Loucy (cell line): ENCODE results near the gene KDM4C.

Source experiments
- H2AFZ ChIP-seq: fragments of 200-600 bp; sonication (generic); 2 replicates; pipeline ENCODE4 v1.6.0; 2016; ENCODE audit warnings: antibody characterized with exemption, mild to moderate bottlenecking, low read length, moderate library complexity
- H3F3A ChIP-seq: fragments of 200-600 bp; 2 replicates; pipeline ENCODE4 v1.6.0; 2016; ENCODE audit warnings: antibody characterized with exemption, low read depth, mild to moderate bottlenecking
- H3K27me3 ChIP-seq: fragments of 200-600 bp; sonication (generic); 2 replicates; pipeline ENCODE4 v1.6.1; 2014; ENCODE audit warnings: low read length, mild to moderate bottlenecking; ENCODE audit not compliant: insufficient read depth, poor library complexity, severe bottlenecking
- H3K36me3 ChIP-seq: fragments of 200-600 bp; sonication (generic); 2 replicates; pipeline ENCODE4 v1.6.1; 2016; ENCODE audit warnings: low read length; ENCODE audit not compliant: insufficient read depth
- H3K4me1 ChIP-seq: fragments of 200-600 bp; sonication (generic); 2 replicates; pipeline ENCODE4 v1.5.1; 2014; ENCODE audit warnings: low read length, mild to moderate bottlenecking; ENCODE audit not compliant: insufficient read depth, poor library complexity, severe bottlenecking
- H3K4me2 ChIP-seq: fragments of 200-600 bp; sonication (generic); 2 replicates; pipeline ENCODE4 v1.6.0; 2014; ENCODE audit warnings: antibody characterized with exemption, low read length, low read depth, mild to moderate bottlenecking; ENCODE audit not compliant: poor library complexity, severe bottlenecking
- H3K4me3 ChIP-seq: fragments of 200-600 bp; sonication (generic); 2 replicates; pipeline ENCODE4 v1.5.1; 2014; ENCODE audit warnings: low read length, mild to moderate bottlenecking, mixed read lengths; ENCODE audit not compliant: poor library complexity, severe bottlenecking
- H3K79me2 ChIP-seq: fragments of 200-600 bp; sonication (generic); 2 replicates; pipeline ENCODE4 v1.6.1; 2014; ENCODE audit warnings: low read length; ENCODE audit not compliant: insufficient read depth
- H3K9ac ChIP-seq: fragments of 200-600 bp; sonication (generic); 2 replicates; pipeline ENCODE4 v1.6.0; 2014; ENCODE audit warnings: mild to moderate bottlenecking, low read depth, low read length, moderate library complexity; ENCODE audit not compliant: poor library complexity, severe bottlenecking
- H3K9me2 ChIP-seq: fragments of 200-600 bp; sonication (generic); replicated peaks from 2 replicates; pipeline ENCODE4 v1.6.1; 2016; ENCODE audit warnings: low read depth, low read length, mixed read lengths
- H3K9me3 ChIP-seq: fragments of 200-600 bp; sonication (generic); 2 replicates; pipeline ENCODE4 v1.6.1; 2014; ENCODE audit warnings: mild to moderate bottlenecking, antibody characterized with exemption, low read length, low read depth; ENCODE audit not compliant: insufficient read depth
- H4K20me1 ChIP-seq: fragments of 200-600 bp; sonication (generic); 2 replicates; pipeline ENCODE4 v1.6.0; 2014; ENCODE audit warnings: antibody characterized with exemption, low read length, mild to moderate bottlenecking; ENCODE audit not compliant: insufficient read depth, poor library complexity, severe bottlenecking
- CTCF ChIP-seq: fragments of 200-600 bp; sonication (generic); conservative IDR thresholded peaks from 2 replicates; pipeline ENCODE4 v1.5.1; 2014; ENCODE audit warnings: mild to moderate bottlenecking, antibody characterized with exemption, low read length
- EZH2phosphoT487 ChIP-seq: fragments of 200-600 bp; IDR thresholded peaks from 2 replicates; pipeline ENCODE4 v1.6.1; 2018; ENCODE audit warnings: antibody characterized with exemption, mild to moderate bottlenecking, moderate library complexity, borderline replicate concordance

KDM4C gene

GRCh38 chr9:6895754-6896153 is 138.0 kb downstream of the KDM4C start:
- Histone ChIP-seq H3K9me3 (no peaks in the 10 kb centered on the region), H3K4me1 (peaks cover 29% of the 10 kb centered on the region), H3K27me3 (no peaks in the 10 kb centered on the region), H4K20me1 (peaks cover 69% of the 10 kb centered on the region), H2AFZ (no peak overlapping the region), H3K4me2 (no peak overlapping the region), H3K36me3 (peaks cover 4% of the 10 kb centered on the region; the same call in 1 of the 2 replicates), H3K9ac (no peak overlapping the region), H3K9me2 (no peaks in the 10 kb centered on the region), H3K4me3 (no peak overlapping the region), H3K79me2 (no peaks in the 10 kb centered on the region), H3F3A (peaks cover 25% of the 10 kb centered on the region)
- no peak for TF ChIP-seq CTCF
- no peak for TF ChIP-seq EZH2phosphoT487

- H2AFZ ChIP-seq = no peak overlapping the region
- H3K4me1 ChIP-seq = peaks cover 29% of the 10 kb centered on the region
- peaks cover 25% of the 10 kb centered on the region for H3F3A ChIP-seq
- no peak overlapping the region for H3K4me2 ChIP-seq
- TF ChIP-seq CTCF (no peak), EZH2phosphoT487 (no peak)
- 0 out of 2 replicates have a peak, but pooled peaks cover 4% of the 10 kb centered on the region for H3K36me3 ChIP-seq
- H3K9me2 ChIP-seq = no peaks in the 10 kb centered on the region
- H3K9me3 ChIP-seq = no peaks in the 10 kb centered on the region
- no peak overlapping the region for H3K9ac ChIP-seq
- H3K27me3 ChIP-seq = no peaks in the 10 kb centered on the region
- H3K4me3 ChIP-seq = no peak overlapping the region
- H3K79me2 ChIP-seq = no peaks in the 10 kb centered on the region
- peaks cover 75% of the 10 kb centered on the region for H4K20me1 ChIP-seq
Observed at GRCh38 chr9:6896562-6896961, 138.8 kb downstream of the KDM4C start.

GRCh38 chr9:6897207-6897822 is 139.5 kb downstream of the KDM4C start:
- Histone ChIP-seq H3F3A (peaks cover 21% of the 10 kb centered on the region), H4K20me1 (peaks cover 68% of the 10 kb centered on the region), H3K9ac (no peak overlapping the region), H3K79me2 (no peaks in the 10 kb centered on the region), H3K9me3 (no peaks in the 10 kb centered on the region), H3K27me3 (no peaks in the 10 kb centered on the region), H3K4me1 (peaks cover 29% of the 10 kb centered on the region), H3K9me2 (no peaks in the 10 kb centered on the region), H3K4me3 (no peak overlapping the region), H3K36me3 (0 out of 2 replicates have a peak, but pooled peaks cover 4% of the 10 kb centered on the region), H2AFZ (no peak overlapping the region), H3K4me2 (no peak overlapping the region)
- TF ChIP-seq CTCF (no peak), EZH2phosphoT487 (no peak)
